ENCODE measurements around the gene PIH1D1. TPM values are rescaled to one million over a fixed set of nuclear protein-coding genes. Genes with fewer than 3 reads are reported as not detected.

Gene PIH1D1
- total and polyA plus RNA-seq, 8 donors = 58.9 to 193 (median 87.5) TPM

DNA sequence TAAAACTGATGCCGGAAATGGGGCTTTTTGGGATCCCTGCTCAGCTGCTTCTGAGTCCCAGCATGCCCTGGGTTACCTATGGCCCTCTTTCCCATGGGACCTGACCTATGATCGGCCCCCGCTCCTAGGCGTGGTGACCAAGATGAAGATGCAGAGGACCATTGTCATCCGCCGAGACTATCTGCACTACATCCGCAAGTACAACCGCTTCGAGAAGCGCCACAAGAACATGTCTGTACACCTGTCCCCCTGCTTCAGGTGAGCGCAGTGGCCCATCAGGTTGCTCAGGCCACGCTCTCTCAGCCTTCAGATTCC lies 46.1 kb upstream of the PIH1D1 start:
- Histone ChIP-seq H3K36me3 (peaks cover 32 to 38% (median 36%) of the 10 kb centered on the region in 4 donors), H3K4me1 (peaks cover 44 to 55% (median 53%) of the 10 kb centered on the region in 4 donors), H3K27ac (peak overlapping the region in 4 of 5 donors; percentile 91 to 98 (median 97)), H3K27me3 (no peaks in the 10 kb centered on the region), H3K4me3 (peak overlapping the region; percentile 72 to 93 (median 84)), H3K9me3 (no peaks in the 10 kb centered on the region)
- peak in 1 of 2 donors; percentile 22 for DNase-seq
- TF ChIP-seq EP300 (IDR thresholded peaks at IDR 0.05) (no peak), POLR2AphosphoS5 (IDR thresholded peaks at IDR 0.05) (no peak), POLR2A (IDR thresholded peaks at IDR 0.05) (no peak)
- TF ChIP-seq, protein P1, sequence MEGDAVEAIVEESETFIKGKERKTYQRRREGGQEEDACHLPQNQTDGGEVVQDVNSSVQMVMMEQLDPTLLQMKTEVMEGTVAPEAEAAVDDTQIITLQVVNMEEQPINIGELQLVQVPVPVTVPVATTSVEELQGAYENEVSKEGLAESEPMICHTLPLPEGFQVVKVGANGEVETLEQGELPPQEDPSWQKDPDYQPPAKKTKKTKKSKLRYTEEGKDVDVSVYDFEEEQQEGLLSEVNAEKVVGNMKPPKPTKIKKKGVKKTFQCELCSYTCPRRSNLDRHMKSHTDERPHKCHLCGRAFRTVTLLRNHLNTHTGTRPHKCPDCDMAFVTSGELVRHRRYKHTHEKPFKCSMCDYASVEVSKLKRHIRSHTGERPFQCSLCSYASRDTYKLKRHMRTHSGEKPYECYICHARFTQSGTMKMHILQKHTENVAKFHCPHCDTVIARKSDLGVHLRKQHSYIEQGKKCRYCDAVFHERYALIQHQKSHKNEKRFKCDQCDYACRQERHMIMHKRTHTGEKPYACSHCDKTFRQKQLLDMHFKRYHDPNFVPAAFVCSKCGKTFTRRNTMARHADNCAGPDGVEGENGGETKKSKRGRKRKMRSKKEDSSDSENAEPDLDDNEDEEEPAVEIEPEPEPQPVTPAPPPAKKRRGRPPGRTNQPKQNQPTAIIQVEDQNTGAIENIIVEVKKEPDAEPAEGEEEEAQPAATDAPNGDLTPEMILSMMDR (IDR thresholded peaks at IDR 0.05) = no peak
- WGBS, 5 donors = 75 to 90% (median 82%) methylated on average over 12 of the region's 12 CpGs
- intact Hi-C loops (cut with DNase I; ENCODE audit: low total_unique reads) = no loop called here

DNA sequence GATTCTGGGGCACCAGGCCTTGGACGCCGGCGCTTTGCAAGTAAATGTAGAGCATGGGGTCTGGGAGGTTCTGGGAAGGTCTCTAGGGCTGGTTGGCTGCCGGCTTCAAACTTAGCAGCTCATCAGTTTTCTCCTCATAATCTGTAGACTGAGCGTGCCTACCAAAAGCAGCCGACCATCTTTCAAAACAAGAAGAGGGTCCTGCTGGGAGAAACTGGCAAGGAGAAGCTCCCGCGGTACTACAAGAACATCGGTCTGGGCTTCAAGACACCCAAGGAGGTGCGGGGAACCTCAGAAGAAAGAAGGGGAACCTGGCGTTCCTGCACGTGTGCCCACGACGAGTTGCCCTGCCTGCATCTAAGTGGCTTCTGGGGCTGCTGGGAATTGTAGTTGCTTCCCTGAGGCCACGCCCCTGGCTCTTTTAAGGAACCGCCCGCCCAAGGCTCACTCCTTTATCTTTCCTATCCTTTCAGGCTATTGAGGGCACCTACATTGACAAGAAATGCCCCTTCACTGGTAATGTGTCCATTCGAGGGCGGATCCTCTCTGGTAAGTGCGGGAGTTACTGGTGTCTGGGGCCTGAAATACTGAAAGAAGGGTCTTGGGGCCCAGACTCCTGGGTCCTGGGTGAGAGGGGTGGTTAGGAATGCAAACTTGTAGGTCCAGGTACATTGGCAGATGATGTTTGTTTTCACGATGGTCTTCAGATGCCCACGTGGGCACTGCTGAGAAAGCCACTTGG lies 45.6 kb upstream of the PIH1D1 start:
- WGBS, 5 donors = 8 to 16% (median 12%) methylated on average over 22 of the region's 22 CpGs
- peak; percentile 78 to 88 for DNase-seq
- intact Hi-C loops (cut with DNase I; ENCODE audit: low total_unique reads) = no loop called here

DNA sequence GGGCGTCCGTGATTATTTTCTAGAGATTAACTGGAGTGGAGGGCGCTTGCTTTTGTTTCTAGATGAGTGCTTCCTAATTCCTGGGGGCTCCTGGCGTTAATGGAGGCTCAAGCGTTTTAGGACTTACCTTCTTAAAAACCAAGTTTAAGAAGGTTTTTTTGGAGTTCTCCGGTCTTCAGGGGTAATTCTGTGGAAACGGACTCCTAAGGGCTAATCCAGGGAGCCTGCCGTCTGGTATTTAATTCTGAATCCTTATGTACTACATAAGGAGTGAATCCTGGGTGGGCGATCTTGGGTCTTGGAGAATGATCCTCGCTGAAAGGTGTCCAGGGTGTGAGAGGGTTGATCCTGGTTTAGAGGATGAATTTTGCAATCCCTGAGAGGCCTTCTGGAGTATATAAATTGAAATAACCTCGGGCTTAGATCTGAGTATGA lies 45.0 kb upstream of the PIH1D1 start:
- Histone ChIP-seq H3K9me3 (no peaks in the 10 kb centered on the region), H3K27ac (peak overlapping the region; percentile 88 to 98 (median 96)), H3K4me1 (peaks cover 44 to 63% (median 56%) of the 10 kb centered on the region in 4 donors), H3K36me3 (peaks cover 43 to 49% (median 48%) of the 10 kb centered on the region in 4 donors), H3K4me3 (peak overlapping the region; percentile 72 to 93 (median 84)), H3K27me3 (no peaks in the 10 kb centered on the region)
- TF ChIP-seq POLR2AphosphoS5 (IDR thresholded peaks at IDR 0.05) (no peak), POLR2A (IDR thresholded peaks at IDR 0.05) (no peak), EP300 (IDR thresholded peaks at IDR 0.05) (no peak)
- TF ChIP-seq, protein P1 (IDR thresholded peaks at IDR 0.05) = no peak
- 0 to 1% (median 1%) methylated on average over 8 to 11 of the region's 11 CpGs for WGBS, 5 donors
- intact Hi-C loops (cut with DNase I; ENCODE audit: low total_unique reads) = no loop called here
- DNase-seq = no peak

More for the DNA sequence above, 45.6 kb upstream of the PIH1D1 start:
- peak overlapping the region; percentile 88 to 98 (median 96) for H3K27ac ChIP-seq
- H3K9me3 ChIP-seq = no peaks in the 10 kb centered on the region
- H3K4me1 ChIP-seq = peaks cover 44 to 57% (median 54%) of the 10 kb centered on the region in 4 donors
- H3K36me3 ChIP-seq = peaks cover 37 to 43% (median 41%) of the 10 kb centered on the region in 4 donors
- H3K27me3 ChIP-seq = no peaks in the 10 kb centered on the region
- peak overlapping the region; percentile 72 to 93 (median 84) for H3K4me3 ChIP-seq
- TF ChIP-seq POLR2AphosphoS5 (IDR thresholded peaks at IDR 0.05) = peak in 2 of 3 donors; percentile 60 to 64
- no peak for TF ChIP-seq POLR2A (IDR thresholded peaks at IDR 0.05)

DNA sequence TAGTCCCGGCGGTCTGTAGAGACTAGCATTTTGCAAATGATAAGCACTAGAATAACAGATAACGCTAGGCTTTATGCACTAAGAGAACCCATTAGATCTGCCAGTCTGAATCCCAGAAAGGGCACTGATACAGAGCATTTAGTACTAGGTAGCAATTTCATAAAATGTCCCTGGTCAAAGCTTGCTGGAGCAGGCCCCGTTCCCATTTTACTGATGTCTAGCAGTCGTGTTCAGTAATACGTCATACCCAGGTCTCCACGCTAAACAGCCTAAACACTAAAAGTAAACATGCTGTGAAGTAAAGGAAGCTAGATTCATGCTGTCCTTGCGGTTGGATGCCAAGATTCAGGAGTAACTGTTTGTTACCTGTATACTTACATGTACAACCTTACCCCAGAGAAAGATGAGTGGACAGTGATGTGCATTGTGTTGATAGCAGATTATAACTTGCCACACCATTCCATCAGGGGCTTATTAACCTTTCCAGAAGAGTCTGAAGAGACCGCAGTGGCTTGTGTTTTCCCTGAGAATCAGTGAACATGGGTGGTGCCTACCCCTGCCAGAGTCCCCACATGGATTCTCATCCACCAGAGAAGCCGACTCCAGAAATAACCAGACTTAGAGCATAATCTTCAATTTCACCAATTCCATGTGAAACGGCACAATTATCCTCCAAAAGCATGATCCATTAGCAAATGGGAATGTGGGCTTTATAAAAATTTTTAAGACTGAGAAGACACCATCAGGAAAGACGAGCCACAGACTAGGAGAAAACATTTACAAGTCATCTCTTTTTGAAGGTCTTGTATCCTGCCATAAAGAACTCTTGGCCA lies 41.2 kb upstream of the PIH1D1 start:
- Histone ChIP-seq H3K4me1 (peaks cover 38 to 63% (median 56%) of the 10 kb centered on the region in 4 donors), H3K36me3 (peaks cover 42 to 56% (median 50%) of the 10 kb centered on the region in 4 donors), H3K4me3 (no peak overlapping the region), H3K27ac (peak overlapping the region in 2 of 5 donors; percentile 4 to 36), H3K9me3 (no peaks in the 10 kb centered on the region), H3K27me3 (no peaks in the 10 kb centered on the region)
- intact Hi-C loops (cut with DNase I; ENCODE audit: low total_unique reads) = no loop called here
- 41 to 62% (median 51%) methylated on average over 12 of the region's 12 CpGs for WGBS, 5 donors
- TF ChIP-seq EP300 (IDR thresholded peaks at IDR 0.05) (no peak), POLR2AphosphoS5 (IDR thresholded peaks at IDR 0.05) (peak in 2 of 3 donors; percentile 3 to 33)
- peak in 1 of 2 donors; percentile 31 for DNase-seq
